Liver (tissue), 9 donors: ENCODE results near the gene HMX3. TPM values are rescaled to one million over a fixed set of nuclear protein-coding genes. Genes with fewer than 3 reads are reported as not detected.

Source experiments
- DNase-seq: peaks from one replicate; pipeline ENCODE4 v3.0.0-alpha.2; 2017; ENCODE audit warnings: low spot score
- H3K27ac ChIP-seq, 2 donors: one replicate each; pipeline ENCODE4 v1.7.0; 2013; ENCODE audit warnings: inconsistent platforms in 2 of 2, low read length in 2 of 2, control low read depth in 1 of 2, low read depth in 1 of 2, mild to moderate bottlenecking in 1 of 2
- H3K27me3 ChIP-seq, 4 donors: one replicate each; pipeline versions ENCODE4 v1.6.1 to v1.7.0; 2013; ENCODE audit warnings: low read length in 3 of 4, inconsistent platforms in 1 of 4, mild to moderate bottlenecking in 1 of 4, moderate library complexity in 1 of 4; ENCODE audit not compliant: control insufficient read depth in 4 of 4, insufficient read depth in 4 of 4
- H3K36me3 ChIP-seq, 4 donors: one replicate each; pipeline versions ENCODE4 v1.6.1 to v1.7.0; 2013; ENCODE audit warnings: low read length in 3 of 4, mild to moderate bottlenecking in 3 of 4, low read depth in 1 of 4, moderate library complexity in 1 of 4; ENCODE audit not compliant: control insufficient read depth in 4 of 4, insufficient read depth in 3 of 4
- H3K4me1 ChIP-seq, 4 donors: one replicate each; pipeline versions ENCODE4 v1.6.1 to v1.7.0; 2013; ENCODE audit warnings: low read length in 3 of 4, mild to moderate bottlenecking in 3 of 4, moderate library complexity in 1 of 4; ENCODE audit not compliant: control insufficient read depth in 4 of 4, insufficient read depth in 4 of 4
- H3K4me3 ChIP-seq, 3 donors: one replicate each; pipeline versions ENCODE4 v1.6.1 to v1.7.0; 2013; ENCODE audit warnings: low read length in 3 of 3, control low read depth in 1 of 3, low read depth in 1 of 3, mild to moderate bottlenecking in 1 of 3
- H3K9ac ChIP-seq, 2 donors: one replicate each; pipeline ENCODE4 v1.7.0; 2013; ENCODE audit warnings: low read length in 2 of 2, mild to moderate bottlenecking in 2 of 2, moderate library complexity in 2 of 2, control low read depth in 1 of 2, low read depth in 1 of 2
- H3K9me3 ChIP-seq, 4 donors: one replicate each; pipeline versions ENCODE4 v1.6.1 to v1.7.0; 2013; ENCODE audit warnings: low read length in 3 of 4; ENCODE audit not compliant: control insufficient read depth in 4 of 4
- ATF3 ChIP-seq: IDR thresholded peaks from 2 replicates; pipeline ENCODE4 v1.6.1; 2016; ENCODE audit warnings: antibody characterized with exemption
- CTCF ChIP-seq: fragments of 150-350 bp; IDR thresholded peaks from 2 replicates; pipeline ENCODE4 v1.5.1; 2017; ENCODE audit warnings: improper control_type of control experiment, low read depth, low read length; ENCODE audit not compliant: missing input control
- EGR1 ChIP-seq, 2 donors: IDR thresholded peaks; 2 replicates each; pipeline ENCODE4 v1.6.1; 2016 to 2018; ENCODE audit warnings: antibody characterized with exemption in 2 of 2, low read depth in 2 of 2
- FOXA1 ChIP-seq: IDR thresholded peaks from 2 replicates; pipeline ENCODE4 v1.6.1; 2016; ENCODE audit warnings: antibody characterized with exemption
- FOXA2 ChIP-seq: IDR thresholded peaks from 2 replicates; pipeline ENCODE4 v1.6.1; 2016; ENCODE audit warnings: antibody characterized with exemption
- HNF4A ChIP-seq, 2 donors: conservative IDR thresholded peaks; 2 replicates each; pipeline ENCODE4 v1.6.1; 2016; ENCODE audit warnings: antibody characterized with exemption in 2 of 2, mild to moderate bottlenecking in 2 of 2
- JUND ChIP-seq, 2 donors: IDR thresholded peaks; 2 replicates each; pipeline ENCODE4 v1.6.1; 2016; ENCODE audit warnings: antibody characterized with exemption in 2 of 2
- RAD21 ChIP-seq, 2 donors: IDR thresholded peaks; 2 replicates each; pipeline ENCODE4 v1.6.1; 2016; ENCODE audit warnings: antibody characterized with exemption in 2 of 2, mild to moderate bottlenecking in 2 of 2
- REST ChIP-seq: IDR thresholded peaks from 2 replicates; pipeline ENCODE4 v1.6.1; 2016; ENCODE audit warnings: antibody characterized with exemption, mild to moderate bottlenecking
- SP1 ChIP-seq: IDR thresholded peaks from 2 replicates; pipeline ENCODE4 v1.6.1; 2018; ENCODE audit warnings: antibody characterized with exemption, mild to moderate bottlenecking
- TAF1 ChIP-seq: conservative IDR thresholded peaks from 2 replicates; pipeline ENCODE4 v1.6.1; 2016; ENCODE audit warnings: antibody characterized with exemption, mild to moderate bottlenecking
- YY1 ChIP-seq: IDR thresholded peaks from 2 replicates; pipeline ENCODE4 v1.6.1; 2016; ENCODE audit warnings: antibody characterized with exemption, mild to moderate bottlenecking
- ZBTB33 ChIP-seq: IDR thresholded peaks from 2 replicates; pipeline ENCODE4 v1.6.1; 2016; ENCODE audit warnings: antibody characterized with exemption
- WGBS: extraction: QIAGEN DNeasy Blood & Tissue Kit; methylation state at CpG from one replicate; pipeline ENCODE4 v1.1.7; 2013; 5-methylcytosine and 5-hydroxymethylcytosine counted together
- polyA plus RNA-seq, 2 donors: library from polyadenylated mRNA; stranded (reverse) in 1 of 2; unstranded in 1 of 2; fragments of 200-250 nt in 1 of 2; fragments of >200 nt in 1 of 2; fragmentation: Nextera tagmentation in 1 of 2; extraction: Ambion mirVana in 1 of 2; gene quantifications; one replicate each; pipeline versions ENCODE4 v1.2.1 to v1.2.3, GENCODE V29; 2013 to 2015
- total RNA-seq, 2 donors: library from RNA; depleted of rRNA; stranded (reverse); fragments of >200 nt; gene quantifications; one replicate each; pipeline ENCODE4 v1.2.3, GENCODE V29; 2014
- donor health status: healthy.
- donor health status: healthy.
- donor health status: healthy.
- donor health status: healthy.
- donor health status: healthy.

HMX3 gene
- total and polyA plus RNA-seq, 4 donors = not detected

DNA sequence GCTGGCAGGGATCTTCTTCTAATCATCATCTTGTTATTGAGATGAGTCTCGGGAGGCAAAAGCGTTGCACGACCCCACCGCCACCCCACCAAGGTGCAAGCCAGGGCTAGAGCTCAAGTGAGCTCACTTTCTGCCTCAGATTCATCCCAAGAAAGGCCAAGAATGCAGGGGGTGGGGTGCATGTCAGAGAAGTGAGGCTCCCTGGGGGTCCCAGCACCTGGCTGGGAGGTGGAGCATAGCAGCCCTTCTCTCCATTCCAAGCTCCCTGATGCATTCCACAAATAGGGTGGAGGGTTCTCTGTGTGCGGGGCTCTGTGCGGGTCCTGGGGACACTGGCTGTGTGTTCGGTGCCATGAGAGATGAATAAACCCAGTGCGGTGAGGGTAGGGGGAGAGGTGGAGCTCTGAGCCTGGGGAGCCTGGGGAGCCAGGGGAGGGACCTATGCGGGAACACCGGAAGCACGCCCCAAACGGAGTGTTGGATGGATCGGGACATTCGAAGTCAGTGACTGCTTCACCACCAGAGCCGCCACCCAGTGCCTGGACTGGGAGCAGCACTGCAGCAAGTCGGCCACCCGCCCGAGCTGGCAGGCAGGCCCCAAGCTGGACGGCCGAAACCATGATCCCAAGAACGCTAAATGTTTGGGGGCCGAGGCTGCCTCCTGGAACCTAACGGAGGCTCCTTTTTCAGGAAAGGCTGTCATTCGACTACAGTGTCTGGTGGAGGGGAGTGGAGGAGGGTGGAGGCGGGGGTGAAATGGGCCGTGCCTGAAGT is 17.9 kb upstream of the HMX3 start:
- WGBS = 39% methylated on average over 26 of the region's 26 CpGs
- Histone ChIP-seq H3K36me3 (no peaks in the 10 kb centered on the region), H3K9ac (no peak overlapping the region), H3K4me3 (no peak overlapping the region), H3K27me3 (peaks cover 0 to 4% (median 0%) of the 10 kb centered on the region in 4 donors), H3K27ac (no peak overlapping the region), H3K4me1 (no peaks in the 10 kb centered on the region), H3K9me3 (no peaks in the 10 kb centered on the region)
- no peak for TF ChIP-seq FOXA2
- TF ChIP-seq SP1 = no peak
- TF ChIP-seq ATF3 = no peak
- TF ChIP-seq YY1 = no peak
- DNase-seq = no peak

DNA sequence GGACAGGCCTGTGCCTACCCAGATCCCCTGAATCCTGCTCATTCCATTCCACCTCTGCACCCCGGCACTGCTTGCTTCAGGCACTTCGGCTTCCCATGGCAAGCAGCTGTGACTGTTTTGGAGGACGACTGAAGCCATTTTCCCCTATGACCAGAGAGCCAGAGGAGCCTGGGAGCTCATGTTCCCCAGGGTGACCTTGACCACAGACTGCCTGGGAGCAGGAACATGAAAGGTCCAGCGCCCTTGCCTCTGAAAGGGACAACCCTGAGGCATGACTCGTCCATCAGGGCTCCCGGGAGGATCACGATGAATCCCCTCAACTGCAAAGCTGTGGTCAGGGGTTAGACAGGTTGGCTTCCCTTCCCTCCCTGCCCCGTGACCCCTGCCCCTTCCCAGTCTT is 16.7 kb upstream of the HMX3 start:
- Histone ChIP-seq H3K27me3 (peaks cover 0 to 4% (median 0%) of the 10 kb centered on the region in 4 donors), H3K4me1 (no peaks in the 10 kb centered on the region)
- 71% methylated on average over 8 of the region's 8 CpGs for WGBS

GRCh38 chr10:123126246-123126645 is 9.5 kb upstream of the HMX3 start:
- no peaks in the 10 kb centered on the region for H3K36me3 ChIP-seq
- TF ChIP-seq SP1 = no peak
- TF ChIP-seq FOXA2 = no peak
- TF ChIP-seq HNF4A (conservative IDR thresholded peaks at IDR 0.05) = no peak
- no peak for TF ChIP-seq RAD21 (IDR thresholded peaks at IDR 0.05)
- no peak for TF ChIP-seq FOXA1
- no peak for TF ChIP-seq CTCF
- TF ChIP-seq ZBTB33 = no peak
- TF ChIP-seq ATF3 = no peak
- no peak for TF ChIP-seq TAF1
- TF ChIP-seq YY1 = no peak
- no peak for TF ChIP-seq JUND (IDR thresholded peaks at IDR 0.05)
- no peak for TF ChIP-seq REST
- TF ChIP-seq EGR1 (IDR thresholded peaks at IDR 0.05; ENCODE audit: low read depth in 2 of 2) = no peak

More for the DNA sequence above, 16.7 kb upstream of the HMX3 start:
- DNase-seq = no peak
- Histone ChIP-seq H3K9ac (no peak overlapping the region), H3K36me3 (no peaks in the 10 kb centered on the region), H3K9me3 (no peaks in the 10 kb centered on the region), H3K4me3 (no peak overlapping the region), H3K27ac (no peak overlapping the region)
- TF ChIP-seq CTCF = no peak

More at GRCh38 chr10:123126246-123126645, 9.5 kb upstream of the HMX3 start:
- Histone ChIP-seq H3K27me3 (peaks cover 0 to 8% (median 2%) of the 10 kb centered on the region in 4 donors), H3K4me1 (no peaks in the 10 kb centered on the region), H3K9ac (no peak overlapping the region), H3K9me3 (peaks cover 0 to 5% (median 0%) of the 10 kb centered on the region in 4 donors), H3K4me3 (no peak overlapping the region), H3K27ac (no peak overlapping the region)
- WGBS = 71% methylated on average over 5 of the region's 5 CpGs
- no peak for DNase-seq
